Stimulated activated CD4-positive, alpha-beta T cell treated with anti-CD3 and anti-CD28 coated beads, Interleukin-1b, Interleukin-23, amount 100 ng/mL, for 48 hours (primary cell): ENCODE measurements around the gene GBX1.
A peak's percentile ranks its signal among the peaks of the same experiment; 100 is the strongest.

Experiments used
- DNase-seq: peaks from one replicate; pipeline ENCODE4 v3.0.0-alpha.2; 2020

Gene GBX1

GRCh38 chr7:151172273-151173141 lies 5.0 kb upstream of the GBX1 start:
- DNase-seq, result peak; percentile 76

- DNase-seq, result no peak
Measured at GRCh38 chr7:151168787-151169162, 1.3 kb upstream of the GBX1 start.

DNA sequence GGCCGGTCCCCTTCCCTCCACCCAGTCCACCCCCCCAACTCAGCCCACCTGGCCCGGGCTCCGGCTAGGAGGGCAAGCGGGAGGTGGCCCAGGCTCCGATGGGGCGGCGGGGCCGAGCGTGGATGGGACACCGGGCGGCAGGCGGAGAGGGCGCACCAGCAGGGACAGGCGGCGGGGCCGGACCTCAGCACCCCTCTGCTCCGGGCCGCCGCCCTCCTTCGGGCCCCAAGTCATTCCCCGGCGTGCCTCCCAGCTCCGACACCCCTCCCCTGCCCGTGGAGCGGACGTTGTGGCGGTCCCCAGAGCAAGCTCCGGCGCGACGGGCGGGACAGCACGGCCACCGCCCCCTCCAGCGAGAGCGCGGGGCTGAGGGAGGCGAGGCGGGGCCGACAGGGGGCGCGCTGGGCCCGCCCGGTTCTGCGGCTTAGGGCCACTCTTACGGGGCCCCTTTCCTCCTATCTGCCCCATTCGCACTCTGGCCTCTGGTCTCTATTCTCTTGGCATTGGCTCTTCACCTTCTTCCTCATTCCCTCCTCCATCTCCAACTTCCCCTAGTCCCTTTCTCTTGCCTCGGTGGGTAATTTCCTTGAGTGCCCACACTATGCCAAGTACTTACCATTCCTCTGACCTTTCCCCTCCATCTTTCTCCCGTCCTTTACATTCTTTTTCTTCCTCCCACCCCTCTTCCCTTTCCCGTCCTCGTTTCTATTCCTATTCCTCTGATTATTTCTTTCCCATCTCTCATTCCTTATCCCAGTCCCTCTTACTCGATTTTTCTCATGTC lies 701 bp upstream of the GBX1 start:
- DNase-seq, result peak; percentile 52

GRCh38 chr7:151166629-151167196 lies 781 bp downstream of the GBX1 start:
- DNase-seq, result no peak

DNA sequence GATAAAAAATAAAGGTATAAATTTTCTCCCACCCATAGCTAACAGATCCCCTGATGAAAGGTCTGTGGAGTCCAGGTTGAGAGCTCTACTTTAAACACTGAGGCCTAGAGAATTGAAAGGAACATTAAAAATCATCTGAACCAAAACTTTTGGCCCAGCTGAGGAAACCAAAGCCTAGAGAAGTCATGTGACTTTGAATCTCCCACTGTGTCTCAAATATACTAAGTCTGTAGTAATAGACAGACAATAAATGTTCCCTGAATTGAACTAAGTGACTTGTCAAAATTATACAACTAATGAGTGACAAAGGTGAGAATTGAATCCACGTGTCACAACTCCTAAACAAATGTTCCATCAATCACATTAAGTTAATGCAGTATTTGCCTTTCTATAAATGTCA lies 5.7 kb downstream of the GBX1 start:
- no peak for DNase-seq

DNA sequence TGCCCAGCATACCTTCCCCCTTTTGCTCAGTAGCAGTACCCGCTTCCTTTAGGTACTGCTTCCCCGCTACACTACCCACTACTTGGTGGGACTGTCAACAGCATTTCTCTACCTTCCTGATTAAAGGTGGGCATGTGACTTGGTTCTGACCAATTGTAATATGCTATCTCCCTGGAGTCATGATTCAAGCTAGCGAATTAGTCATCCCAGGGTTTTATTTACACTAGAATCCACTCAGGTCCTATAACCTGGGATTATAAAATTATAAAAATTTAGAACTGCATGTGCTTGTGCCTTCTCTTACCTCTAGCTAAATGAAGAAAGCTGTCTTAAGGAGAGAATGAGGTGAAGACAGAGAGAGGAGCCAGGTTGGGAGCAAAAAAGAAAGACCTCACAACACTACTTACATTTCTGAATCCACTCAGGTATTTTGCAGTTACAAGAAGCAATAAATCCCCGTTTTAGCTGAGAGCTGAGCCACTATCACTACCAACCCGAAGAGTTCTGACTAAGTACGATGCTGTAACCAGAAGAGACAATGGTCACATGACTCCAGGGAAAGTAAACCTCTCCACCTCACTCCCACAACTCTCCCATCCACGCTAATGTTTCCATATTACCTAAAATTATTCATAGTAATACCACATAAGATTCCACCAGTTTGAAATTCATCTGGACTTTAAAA lies 9.7 kb downstream of the GBX1 start:
- DNase-seq, result no peak

DNA sequence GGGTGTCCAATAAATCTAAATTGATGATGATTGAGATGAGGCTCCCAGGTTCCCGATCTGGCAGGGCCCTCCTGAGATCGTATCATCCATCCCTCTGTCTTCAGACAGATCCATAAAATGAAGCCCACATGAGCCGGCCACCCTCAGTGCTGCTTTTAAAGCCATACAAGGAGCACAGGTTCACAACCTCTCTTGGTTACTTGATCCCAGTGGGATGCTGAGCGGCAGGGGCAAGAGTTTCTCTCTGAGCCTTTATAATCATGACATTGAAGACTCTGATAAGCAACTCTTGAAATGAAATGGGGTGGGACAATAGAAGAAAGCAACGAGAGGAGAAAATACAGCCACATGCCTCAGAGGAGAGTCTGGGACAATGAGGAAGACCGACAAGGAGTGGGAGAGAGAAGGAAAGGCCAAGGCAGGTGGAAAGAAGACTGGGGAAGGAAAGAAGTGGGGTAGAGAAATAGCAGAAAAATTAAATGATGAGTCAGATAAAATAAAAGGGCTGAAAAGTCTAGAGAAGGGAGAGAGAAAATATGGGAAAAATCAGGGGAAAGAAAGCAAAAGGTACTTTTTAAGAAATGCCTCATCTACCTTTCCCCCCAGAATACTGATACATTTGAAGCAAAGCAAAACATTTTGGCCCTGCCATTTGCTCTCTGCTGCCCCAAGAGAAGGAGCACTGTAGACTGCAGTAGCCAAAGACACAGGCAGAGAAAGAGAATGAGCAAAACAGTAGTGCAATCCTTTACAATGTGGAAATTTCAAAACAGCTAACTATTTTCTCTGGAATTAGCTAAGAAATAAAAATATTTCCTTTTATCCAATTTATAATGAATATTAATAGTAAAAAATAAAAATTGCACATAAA lies 14.6 kb downstream of the GBX1 start:
- no peak for DNase-seq

DNA sequence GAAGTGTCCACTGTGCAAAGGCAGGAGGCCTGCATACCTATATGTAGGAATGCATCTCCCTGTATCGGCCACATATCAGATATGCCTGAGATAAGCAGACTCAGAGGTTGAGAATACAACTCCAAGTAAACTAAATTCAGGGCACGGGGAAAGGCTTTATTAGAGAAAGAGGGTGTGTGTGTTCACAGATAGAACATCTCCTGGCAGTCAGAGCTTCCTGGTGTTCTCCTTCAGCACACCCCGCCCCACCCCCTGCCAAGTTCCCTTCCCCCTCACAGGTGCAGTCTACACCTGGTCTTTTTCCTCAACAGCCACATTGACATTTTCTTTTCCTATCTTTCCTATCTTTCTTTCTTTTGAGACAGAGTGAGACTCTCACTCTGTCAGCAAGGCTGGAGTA lies 17.1 kb downstream of the GBX1 start:
- no peak for DNase-seq

DNA sequence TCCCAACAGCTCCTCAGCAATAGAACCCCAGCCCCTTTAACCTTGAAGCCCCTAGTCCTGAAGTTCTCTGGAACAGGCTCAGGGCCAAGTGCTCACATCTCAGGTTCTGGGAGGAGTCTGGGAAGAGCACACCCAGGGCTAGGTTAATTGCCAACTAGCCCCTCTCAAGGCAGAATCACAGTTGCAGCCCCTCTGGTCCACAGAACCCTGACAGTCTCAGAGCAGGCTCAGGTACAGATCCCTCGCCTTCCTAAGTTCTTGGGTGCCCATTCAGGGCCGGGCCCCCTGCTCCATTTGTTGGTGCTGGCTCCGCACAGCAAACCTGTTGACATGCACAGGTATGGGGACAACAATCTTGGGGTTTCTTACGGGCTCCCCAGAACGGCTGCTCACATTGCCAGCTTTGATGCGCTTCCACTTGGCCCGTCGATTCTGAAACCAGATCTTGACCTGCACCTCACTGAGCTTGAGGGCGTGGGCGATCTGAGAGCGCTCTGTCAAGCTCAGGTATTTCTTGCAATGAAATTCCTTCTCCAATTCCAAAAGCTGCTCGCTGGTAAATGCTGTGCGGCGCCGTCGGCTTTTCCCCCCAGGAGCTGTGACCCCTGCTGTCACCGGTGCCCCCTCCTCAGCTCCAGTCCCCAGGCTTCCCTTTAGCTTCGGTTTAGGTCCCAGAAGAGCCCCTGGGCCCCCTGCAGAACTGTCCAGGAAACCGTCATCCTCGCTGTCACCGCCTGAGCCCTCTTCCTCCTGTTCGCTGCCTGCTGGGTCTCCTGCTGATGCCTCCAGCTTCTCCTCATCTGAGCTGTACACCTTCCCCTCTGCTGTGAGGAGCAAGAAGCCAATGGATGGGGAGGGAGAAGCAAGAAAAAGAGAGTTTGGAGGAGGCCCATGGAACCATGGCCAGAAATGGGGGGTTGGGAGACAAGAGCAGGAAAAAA lies 18.9 kb downstream of the GBX1 start:
- no peak for DNase-seq

DNA sequence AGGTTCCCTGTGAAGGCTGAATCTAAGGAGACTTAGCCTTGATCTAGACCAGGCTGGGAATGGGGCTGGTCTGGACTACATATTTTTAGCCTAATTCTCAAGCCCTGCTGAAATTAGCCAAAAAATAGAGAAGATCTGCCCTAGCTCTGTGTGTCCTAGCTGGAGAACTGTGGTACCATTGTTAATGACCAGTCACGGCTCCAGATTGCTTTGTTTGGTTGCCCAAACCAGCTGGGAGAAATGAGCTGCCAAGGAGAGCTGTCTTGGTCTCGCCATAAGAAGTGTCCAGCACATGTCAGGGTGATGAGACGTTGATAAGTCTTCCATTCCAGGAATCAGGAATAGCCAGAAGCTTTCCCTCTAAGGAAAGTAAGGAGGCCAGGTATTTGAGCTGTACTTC lies 20.7 kb downstream of the GBX1 start:
- no peak for DNase-seq

- DNase-seq, result no peak
Measured at GRCh38 chr7:151144387-151144786, 23.1 kb downstream of the GBX1 start.

DNA sequence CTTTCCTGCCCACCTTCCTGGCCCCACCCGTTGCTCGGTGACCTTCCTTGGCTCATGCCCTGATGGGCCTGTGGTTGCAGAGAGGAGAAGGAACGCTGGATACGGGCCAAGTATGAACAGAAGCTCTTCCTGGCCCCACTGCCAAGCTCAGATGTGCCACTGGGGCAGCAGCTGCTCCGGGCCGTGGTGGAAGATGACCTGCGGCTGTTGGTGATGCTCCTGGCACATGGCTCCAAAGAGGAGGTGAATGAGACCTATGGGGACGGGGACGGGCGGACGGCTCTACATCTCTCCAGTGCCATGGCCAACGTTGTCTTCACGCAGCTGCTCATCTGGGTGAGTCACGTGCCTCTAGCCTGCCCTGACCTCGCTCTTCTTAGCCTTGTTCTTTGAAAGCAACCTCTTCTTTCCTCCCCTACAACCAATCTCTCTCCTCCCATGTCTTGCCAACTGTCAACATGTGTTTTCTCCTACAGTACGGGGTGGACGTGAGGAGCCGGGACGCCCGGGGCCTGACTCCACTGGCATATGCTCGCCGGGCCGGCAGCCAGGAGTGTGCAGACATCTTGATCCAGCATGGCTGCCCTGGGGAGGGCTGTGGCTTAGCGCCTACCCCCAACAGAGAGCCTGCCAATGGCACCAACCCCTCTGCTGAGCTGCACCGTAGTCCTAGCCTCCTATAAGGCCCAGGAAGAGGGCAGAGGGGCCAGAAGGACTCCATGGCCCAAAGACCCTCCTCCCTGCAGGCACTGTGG lies 24.1 kb downstream of the GBX1 start:
- DNase-seq, result no peak

DNA sequence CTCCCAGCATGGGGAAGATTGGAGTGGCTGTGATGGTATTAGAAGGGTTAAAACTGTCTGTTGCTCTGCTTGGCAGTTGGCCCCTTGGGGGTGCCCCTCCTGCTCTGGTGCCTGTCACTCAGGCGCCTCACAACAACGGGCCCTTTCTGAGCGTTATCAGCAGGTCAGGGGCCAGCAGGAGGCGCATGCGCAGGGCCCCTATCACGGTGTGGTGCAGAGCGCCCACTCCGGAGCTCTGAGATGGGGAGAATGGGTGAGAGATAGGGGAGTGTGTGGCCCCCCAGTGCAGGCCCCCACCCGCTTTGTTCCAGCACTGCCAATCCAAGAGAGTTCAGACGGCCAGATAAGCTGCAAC lies 24.8 kb downstream of the GBX1 start:
- no peak for DNase-seq

DNA sequence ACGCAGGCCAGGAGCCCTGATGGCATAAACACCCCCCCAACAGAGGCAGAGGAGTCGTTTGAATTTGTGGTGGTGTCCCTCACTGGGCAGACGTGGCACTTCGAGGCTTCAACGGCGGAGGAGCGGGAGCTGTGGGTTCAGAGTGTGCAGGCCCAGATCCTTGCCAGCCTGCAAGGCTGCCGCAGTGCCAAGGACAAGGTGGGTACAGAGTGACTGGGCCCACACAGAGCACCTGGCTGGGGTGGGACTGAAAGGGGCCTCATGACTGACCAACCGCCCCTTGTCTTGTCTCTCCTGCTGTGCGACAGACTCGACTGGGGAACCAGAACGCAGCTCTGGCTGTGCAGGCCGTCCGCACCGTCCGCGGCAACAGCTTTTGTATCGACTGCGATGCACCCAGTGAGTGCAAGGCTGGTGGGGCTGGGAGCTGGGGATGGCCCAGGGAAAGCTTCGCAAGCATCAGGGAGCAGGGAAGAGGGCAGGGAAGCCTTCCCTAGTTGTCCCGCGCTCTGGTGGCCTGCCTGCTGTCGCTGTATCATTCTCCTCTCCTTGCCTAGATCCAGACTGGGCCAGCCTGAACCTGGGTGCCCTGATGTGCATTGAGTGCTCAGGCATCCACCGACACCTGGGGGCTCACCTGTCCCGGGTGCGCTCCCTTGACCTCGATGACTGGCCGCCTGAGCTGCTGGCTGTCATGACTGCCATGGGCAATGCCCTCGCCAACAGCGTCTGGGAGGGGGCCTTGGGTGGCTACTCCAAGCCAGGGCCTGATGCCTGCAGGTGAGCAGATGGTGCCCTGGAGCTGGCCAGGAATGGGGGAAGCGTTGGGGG lies 25.4 kb downstream of the GBX1 start:
- DNase-seq, result no peak

DNA sequence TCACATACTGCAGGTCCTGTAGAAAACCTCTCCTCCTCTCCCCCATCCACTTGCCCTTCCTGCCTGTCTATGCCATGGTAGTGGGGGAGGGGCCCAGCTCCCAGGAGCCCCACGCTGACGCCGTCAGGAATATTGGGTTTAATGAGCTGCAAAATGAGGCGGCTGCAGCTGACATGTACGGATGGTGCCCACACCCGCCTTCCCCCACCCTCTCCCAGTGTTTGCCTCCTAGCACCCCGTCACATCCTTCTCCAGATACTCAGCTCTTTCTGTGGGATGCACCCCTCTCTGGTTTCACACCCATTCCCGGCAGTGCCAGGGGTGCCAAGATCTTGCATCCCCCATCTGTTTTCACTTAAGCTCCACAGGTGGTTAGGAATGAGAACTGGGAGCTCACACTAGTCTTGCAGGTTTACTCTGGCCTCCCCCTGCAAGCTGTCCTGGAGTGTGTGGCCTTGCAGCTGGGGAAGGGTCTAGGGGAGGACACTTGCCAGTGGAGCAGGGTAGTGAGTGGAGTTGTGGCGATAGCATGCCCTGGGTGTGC lies 26.1 kb downstream of the GBX1 start:
- DNase-seq, result no peak

DNA sequence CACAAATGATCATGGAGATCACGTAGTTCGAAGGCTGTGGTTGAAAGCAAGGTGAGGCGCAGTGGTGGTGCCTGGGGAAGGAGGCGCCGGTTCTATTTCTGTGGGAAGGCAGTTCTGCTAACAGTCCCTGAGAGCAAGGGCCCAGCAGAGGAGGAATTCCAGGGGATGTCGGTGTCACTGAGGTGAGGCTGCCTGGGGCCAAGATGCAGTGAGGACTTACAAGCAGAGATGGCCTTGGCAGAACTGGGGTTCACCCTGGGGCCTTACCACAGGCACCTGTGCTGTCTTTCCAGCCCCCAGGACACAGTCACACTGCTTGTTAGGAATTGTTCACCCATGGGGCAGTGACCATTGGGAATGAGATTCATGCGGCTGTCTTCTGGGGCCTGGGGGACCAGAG lies 26.7 kb downstream of the GBX1 start:
- no peak for DNase-seq

DNA sequence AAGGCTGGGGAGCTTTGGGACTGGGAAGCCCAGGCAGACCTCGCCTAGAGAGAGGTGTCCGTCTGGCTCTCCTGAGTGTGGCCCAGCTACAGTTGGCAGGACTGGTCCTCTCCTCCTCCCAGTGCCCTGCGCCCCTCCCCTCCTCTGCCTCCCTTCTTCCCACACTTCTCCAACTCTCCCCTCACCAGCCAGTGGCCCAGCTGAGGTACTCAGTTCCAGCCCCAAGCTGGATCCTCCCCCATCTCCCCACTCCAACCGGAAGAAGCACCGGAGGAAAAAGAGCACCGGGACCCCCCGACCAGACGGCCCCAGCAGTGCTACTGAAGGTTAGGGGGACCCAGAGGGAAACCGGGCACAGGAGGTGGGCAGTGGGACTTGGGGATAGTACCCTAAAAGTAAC lies 27.7 kb downstream of the GBX1 start:
- no peak for DNase-seq

DNA sequence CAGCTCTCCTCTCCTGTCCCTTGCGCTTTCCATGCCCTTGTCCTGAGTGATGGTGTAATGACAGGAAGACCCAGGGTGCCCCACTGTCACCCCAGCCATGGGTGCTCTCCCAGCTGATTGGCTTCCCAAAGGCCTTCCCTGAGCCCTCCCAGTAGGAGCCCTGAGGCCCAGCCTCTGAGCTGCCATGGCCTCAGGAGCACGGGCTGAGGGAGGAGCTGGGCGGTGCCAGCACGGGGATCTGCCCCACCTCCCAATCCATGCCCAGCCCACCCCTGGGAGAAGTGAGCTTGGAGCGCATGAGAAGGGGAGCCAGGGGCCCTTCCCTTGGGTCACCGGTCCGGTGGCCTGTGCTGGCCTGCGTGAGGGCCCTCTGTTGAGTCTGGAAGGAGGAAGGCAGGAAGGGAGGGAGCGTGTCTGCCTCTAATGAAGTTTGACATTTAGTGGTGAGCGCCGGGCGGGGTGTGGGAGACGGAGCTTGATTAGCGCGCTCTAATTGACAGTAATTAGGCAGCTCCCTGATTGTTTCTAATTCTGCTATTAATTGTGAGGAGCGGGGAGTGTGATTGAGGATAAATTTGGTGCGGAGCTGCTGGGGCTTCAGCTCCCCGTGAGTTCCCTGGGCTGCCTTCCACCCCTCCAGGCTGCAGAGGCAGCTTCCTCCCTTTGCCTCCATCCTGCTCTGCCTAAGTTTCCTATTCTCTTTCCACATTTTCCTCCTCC lies 28.3 kb downstream of the GBX1 start:
- no peak for DNase-seq
